Measurements from ENCODE around the gene TMC2. TPM values are rescaled to one million over a fixed set of nuclear protein-coding genes. Genes with fewer than 3 reads are reported as not detected.
"Not testable (repeated sequence)": the region's sequence is repeated elsewhere in the genome, so short reads cannot be mapped to it uniquely, and the experiment has no call there.

TMC2 gene
- total RNA-seq, 1 donor from 2014 or later: not detected

DNA sequence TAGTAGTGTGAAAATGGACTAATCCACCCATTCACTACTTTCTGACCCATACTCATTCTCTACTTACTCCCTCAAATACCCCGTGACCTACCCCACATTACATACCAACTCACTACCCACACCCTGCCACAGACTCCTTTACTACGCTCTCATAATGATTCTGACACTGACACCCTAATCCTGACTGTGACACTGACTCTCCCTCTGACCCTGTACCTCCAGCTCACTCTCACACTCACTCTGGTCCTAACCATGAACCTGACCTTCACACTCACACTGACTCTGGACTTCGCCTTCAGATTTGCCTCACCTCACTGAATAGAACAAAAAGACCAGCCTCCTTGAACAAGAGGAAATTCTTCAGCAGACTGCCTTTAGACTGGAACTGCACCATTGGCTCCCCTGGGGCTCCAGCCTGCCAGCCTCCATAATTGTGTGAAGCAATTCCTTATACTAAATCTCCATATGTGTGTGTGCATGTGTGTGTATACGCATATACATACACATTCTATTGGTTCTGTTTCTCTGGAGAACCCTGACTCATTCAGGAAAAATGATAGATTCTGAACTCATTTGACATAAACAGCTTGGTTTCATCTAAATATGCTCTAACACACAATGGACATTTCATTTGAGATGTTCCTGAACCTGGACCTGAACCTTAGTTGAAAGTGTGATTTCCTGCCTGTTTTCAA, 17.1 kb upstream of the TMC2 start:
- no peaks in the 10 kb centered on the region for H3K27me3 ChIP-seq (ENCODE audit: control insufficient read depth, insufficient read depth, low read length)
- H3K36me3 ChIP-seq (ENCODE audit: control insufficient read depth, insufficient read depth, low read length): no peaks in the 10 kb centered on the region
- no peak overlapping the region for H3K4me3 ChIP-seq (ENCODE audit: low read depth, low read length)
- no peak for FAIRE-seq
- DNase-seq (ENCODE audit: low read depth): no peak
- TF ChIP-seq, protein P1, sequence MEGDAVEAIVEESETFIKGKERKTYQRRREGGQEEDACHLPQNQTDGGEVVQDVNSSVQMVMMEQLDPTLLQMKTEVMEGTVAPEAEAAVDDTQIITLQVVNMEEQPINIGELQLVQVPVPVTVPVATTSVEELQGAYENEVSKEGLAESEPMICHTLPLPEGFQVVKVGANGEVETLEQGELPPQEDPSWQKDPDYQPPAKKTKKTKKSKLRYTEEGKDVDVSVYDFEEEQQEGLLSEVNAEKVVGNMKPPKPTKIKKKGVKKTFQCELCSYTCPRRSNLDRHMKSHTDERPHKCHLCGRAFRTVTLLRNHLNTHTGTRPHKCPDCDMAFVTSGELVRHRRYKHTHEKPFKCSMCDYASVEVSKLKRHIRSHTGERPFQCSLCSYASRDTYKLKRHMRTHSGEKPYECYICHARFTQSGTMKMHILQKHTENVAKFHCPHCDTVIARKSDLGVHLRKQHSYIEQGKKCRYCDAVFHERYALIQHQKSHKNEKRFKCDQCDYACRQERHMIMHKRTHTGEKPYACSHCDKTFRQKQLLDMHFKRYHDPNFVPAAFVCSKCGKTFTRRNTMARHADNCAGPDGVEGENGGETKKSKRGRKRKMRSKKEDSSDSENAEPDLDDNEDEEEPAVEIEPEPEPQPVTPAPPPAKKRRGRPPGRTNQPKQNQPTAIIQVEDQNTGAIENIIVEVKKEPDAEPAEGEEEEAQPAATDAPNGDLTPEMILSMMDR (IDR thresholded peaks at IDR 0.05; ENCODE audit: insufficient read depth, low read length, severe bottlenecking): no peak

DNA sequence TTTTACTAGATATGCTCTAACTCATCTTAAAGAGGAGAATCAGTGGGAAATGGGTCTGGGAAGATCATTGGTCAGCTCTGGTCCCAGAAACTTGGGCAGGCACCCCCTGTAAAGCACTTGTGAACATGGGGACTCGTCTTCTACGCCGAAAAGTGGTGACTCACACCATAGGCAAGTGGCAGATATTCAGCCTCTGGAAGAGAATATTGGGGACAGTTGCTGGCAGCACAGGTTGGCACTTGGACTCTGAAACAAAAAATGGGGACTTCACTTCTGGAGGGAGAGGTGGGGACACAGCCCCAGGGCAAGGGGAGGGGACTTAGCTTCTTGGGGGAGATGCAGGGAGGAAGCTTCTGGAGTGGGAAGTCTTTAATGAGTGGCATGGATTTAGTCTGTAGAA, 15.8 kb upstream of the TMC2 start:
- Histone ChIP-seq H3K36me3 (ENCODE audit: control insufficient read depth, insufficient read depth, low read length) (no peaks in the 10 kb centered on the region), H3K27me3 (ENCODE audit: control insufficient read depth, insufficient read depth, low read length) (no peaks in the 10 kb centered on the region), H3K4me3 (ENCODE audit: low read depth, low read length) (no peak overlapping the region)
- FAIRE-seq (no peak), DNase-seq (ENCODE audit: low read depth) (no peak)
- TF ChIP-seq, protein P1 (IDR thresholded peaks at IDR 0.05; ENCODE audit: insufficient read depth, low read length, severe bottlenecking): no peak

DNA sequence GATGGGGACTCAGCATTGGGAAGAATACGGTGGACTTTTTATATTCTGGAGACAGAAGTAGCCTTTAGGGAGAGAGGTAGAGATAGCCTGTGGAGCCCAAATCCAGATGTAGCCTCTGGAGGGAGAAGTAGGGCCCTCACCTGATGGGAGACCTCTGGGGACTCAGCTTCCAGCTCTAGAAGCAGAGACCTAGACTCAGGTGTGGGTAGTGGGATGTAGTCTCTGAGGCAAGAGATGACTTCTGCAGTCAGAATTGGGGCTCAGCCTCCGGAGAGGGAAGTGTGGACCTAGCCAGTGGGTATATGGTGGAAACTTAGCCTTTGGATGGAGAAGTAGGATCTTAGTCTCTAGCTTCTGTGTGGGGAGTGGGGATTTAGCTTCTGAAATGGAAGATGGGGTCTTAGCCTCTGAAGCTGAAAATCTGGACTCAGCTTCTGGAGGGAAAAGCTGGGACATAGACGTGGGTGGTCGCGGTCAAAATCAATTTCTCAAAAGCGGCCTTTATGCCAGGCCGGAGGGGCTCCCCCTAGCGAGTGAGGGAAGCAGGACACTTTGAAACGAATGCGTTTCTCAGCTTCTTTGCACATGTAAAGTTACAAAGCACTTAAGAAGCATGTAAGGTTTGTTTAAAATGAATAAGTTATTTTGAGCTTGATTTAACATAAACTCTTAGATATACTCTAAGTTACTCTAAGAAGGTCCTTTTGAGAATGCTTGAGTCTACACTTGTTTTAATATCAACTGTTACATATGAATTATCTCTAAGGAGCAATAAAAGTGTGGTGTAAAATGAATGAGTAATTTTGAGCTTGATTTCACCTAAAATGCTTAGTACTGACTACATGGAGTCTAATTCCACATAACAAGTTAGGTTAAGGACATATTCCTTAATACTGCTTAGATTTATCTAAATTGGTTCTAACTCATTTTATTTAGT, 14.7 kb upstream of the TMC2 start:
- no peak for FAIRE-seq
- Histone ChIP-seq H3K4me3 (ENCODE audit: low read depth, low read length) (no peak overlapping the region), H3K36me3 (ENCODE audit: control insufficient read depth, insufficient read depth, low read length) (no peaks in the 10 kb centered on the region), H3K27me3 (ENCODE audit: control insufficient read depth, insufficient read depth, low read length) (no peaks in the 10 kb centered on the region)
- peak; percentile 26 for DNase-seq (ENCODE audit: low read depth)
- TF ChIP-seq, protein P1 (IDR thresholded peaks at IDR 0.05; ENCODE audit: insufficient read depth, low read length, severe bottlenecking): peak; percentile 87

DNA sequence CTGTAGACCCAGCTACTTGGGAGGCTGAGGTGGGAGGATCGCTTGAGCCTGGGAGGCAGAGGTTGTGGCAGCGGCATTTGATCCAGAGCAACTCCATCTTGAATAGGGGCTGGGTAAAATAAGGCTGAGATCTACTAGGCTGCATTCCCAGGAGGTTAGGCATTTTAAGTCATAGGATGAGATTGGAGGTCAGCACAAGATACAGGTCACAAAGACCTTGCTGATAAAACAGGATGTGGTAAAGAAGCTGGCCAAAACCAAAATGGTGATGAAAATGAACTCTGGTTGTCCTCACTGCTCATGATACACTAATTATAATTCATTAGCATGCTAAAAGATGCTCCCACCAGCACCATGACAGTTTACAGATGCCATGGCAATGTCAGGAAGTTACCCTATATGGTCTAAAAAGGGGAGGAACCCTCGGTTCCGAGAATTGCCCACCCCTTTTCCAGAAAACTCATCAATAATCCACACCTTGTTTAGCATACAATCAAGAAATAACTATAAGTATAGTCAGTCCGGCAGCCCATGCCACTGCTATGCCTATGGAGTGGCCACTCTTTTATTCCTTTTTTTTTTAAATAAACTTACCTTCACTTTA, 13.4 kb upstream of the TMC2 start:
- DNase-seq (ENCODE audit: low read depth); H3K4me3 ChIP-seq (ENCODE audit: low read depth, low read length); H3K36me3 ChIP-seq (ENCODE audit: control insufficient read depth, insufficient read depth, low read length); H3K27me3 ChIP-seq (ENCODE audit: control insufficient read depth, insufficient read depth, low read length); FAIRE-seq: not testable (repeated sequence)

DNA sequence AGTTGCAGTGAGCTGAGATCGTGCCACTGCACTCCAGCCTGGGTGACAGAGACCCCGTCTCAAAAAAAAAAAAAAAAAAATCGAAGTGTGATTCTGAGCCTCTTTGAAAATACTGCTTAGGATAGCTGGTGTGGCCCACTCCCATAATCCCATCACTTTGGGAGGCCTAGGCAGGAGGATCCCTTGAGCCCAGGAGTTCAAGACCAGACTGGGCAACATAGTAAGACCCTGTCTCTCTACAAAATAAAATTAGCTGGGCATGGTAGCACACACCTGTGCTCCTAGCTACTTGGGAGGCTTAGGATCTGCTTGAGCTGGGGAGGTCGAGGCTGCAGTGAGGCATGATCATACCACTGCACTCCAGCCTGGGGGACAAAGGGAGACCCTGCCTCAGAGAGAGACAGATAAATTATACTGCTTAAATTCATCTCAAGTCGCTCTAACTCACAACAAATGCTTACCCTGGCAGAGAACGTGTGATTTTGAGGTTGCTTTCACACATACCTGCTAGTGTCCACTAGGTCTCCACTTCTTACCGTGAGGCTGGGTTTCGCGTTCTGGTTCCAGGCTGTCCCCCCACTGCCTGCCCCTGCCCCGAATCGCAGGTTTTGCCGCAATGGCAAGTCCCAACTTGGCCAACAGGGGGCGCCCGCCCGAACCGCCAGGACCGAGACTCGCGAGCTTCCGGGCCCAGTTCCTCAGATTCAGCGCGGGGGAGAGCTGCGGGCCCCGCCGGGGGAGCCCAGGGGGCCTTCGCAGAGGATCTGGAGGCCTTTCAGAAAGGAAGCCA, 12.3 kb upstream of the TMC2 start:
- DNase-seq (ENCODE audit: low read depth) (peak; percentile 41), FAIRE-seq (no peak)
- peaks cover 3% of the 10 kb centered on the region for H3K27me3 ChIP-seq (ENCODE audit: control insufficient read depth, insufficient read depth, low read length)
- peak overlapping the region; percentile 69 for H3K4me3 ChIP-seq (ENCODE audit: low read depth, low read length)
- H3K36me3 ChIP-seq (ENCODE audit: control insufficient read depth, insufficient read depth, low read length): no peaks in the 10 kb centered on the region
- TF ChIP-seq, protein P1 (IDR thresholded peaks at IDR 0.05; ENCODE audit: insufficient read depth, low read length, severe bottlenecking): peak; percentile 88

All from bronchial epithelial cell (primary cell).